HFFc6 (cell line): ENCODE data around the gene GRM4. TPM values are rescaled to one million over a fixed set of nuclear protein-coding genes. Genes with fewer than 3 reads are reported as not detected.
A peak's percentile ranks its signal among the peaks of the same experiment; 100 is the strongest.
"Not testable (repeated sequence)": the region's sequence is repeated elsewhere in the genome, so short reads cannot be mapped to it uniquely, and the experiment has no call there.

Experiments used
- DNase-seq: peaks from one replicate; pipeline ENCODE4 v3.0.0-alpha.2; 2018
- H3K27ac Mint-ChIP-seq: 2 replicates; pipeline ENCODE4 v1.8.0; 2020; ENCODE audit warnings: mild to moderate bottlenecking, mixed read lengths
- H3K27me3 Mint-ChIP-seq: 2 replicates; pipeline ENCODE4 v1.8.0; 2021; ENCODE audit warnings: mild to moderate bottlenecking, moderate library complexity, mixed read lengths; ENCODE audit not compliant: insufficient read depth
- H3K36me3 Mint-ChIP-seq: 2 replicates; pipeline ENCODE4 v1.8.0; 2021; ENCODE audit warnings: low read depth, mixed read lengths
- H3K4me1 Mint-ChIP-seq: 2 replicates; pipeline ENCODE4 v1.8.0; 2020; ENCODE audit warnings: low read depth, mixed read lengths
- H3K4me3 Mint-ChIP-seq: 2 replicates; pipeline ENCODE4 v1.8.0; 2020; ENCODE audit warnings: mild to moderate bottlenecking, moderate library complexity, mixed read lengths
- H3K9me3 Mint-ChIP-seq: 2 replicates; pipeline ENCODE4 v1.8.0; 2020; ENCODE audit warnings: mild to moderate bottlenecking, mixed read lengths
- CTCF ChIP-seq: fragments of 200-600 bp; sonication (generic); IDR thresholded peaks from 2 replicates; pipeline ENCODE4 v1.5.0; 2021; ENCODE audit warnings: antibody characterized with exemption, mild to moderate bottlenecking
- long read RNA-seq: library from polyadenylated mRNA; unstranded; transcript quantifications from one replicate; pipeline ENCODE4 v2.0.0, GENCODE V29; 2019
- total RNA-seq, 6 experiments: library from RNA; stranded (reverse); fragmentation: NEBNext Ultra II Directional; extraction: Animal tissue kit (Norgen Biotek cat#: 25700); gene quantifications; 2 replicates in 1 of 6; 3 replicates in 5 of 6; pipeline ENCODE4 v1.2.3, GENCODE V29; 2021

Gene GRM4
- under 1 TPM in 2 of 6 experiments, not detected in 4; 0.12 to 0.14 TPM for total RNA-seq
- long read RNA-seq = 0 reads

- H3K27ac Mint-ChIP-seq = no peak within 1 kb of the TSS
- no peaks in the 10 kb centered on the region for H3K36me3 Mint-ChIP-seq
- no peaks in the 10 kb centered on the region for H3K9me3 Mint-ChIP-seq
- DNase-seq = no peak
- TF ChIP-seq CTCF = no peak
- peak within 1 kb of the TSS; percentile 54 for H3K4me3 Mint-ChIP-seq
- no peaks in the 10 kb centered on the region for H3K4me1 Mint-ChIP-seq
- peaks cover 28% of the 10 kb centered on the region for H3K27me3 Mint-ChIP-seq
Measured at GRCh38 chr6:34146021-34146782, at the start of gene GRM4. TSS of gene GRM4 (minus strand) at chr6:34146087. CDS start at chr6:34133496, 12,591 bp downstream.

- DNase-seq = no peak
- peak; percentile 41 for TF ChIP-seq CTCF
- no peaks in the 10 kb centered on the region for H3K9me3 Mint-ChIP-seq
- H3K27ac Mint-ChIP-seq = no peak overlapping the region
- no peak overlapping the region for H3K4me3 Mint-ChIP-seq
- no peaks in the 10 kb centered on the region for H3K36me3 Mint-ChIP-seq
- no peaks in the 10 kb centered on the region; the same call in 1 of the 2 replicates for H3K27me3 Mint-ChIP-seq
- peaks cover 5% of the 10 kb centered on the region; the same call in 1 of the 2 replicates for H3K4me1 Mint-ChIP-seq
Measured at GRCh38 chr6:34194772-34195171, 48.9 kb upstream of the GRM4 start.

- H3K9me3 Mint-ChIP-seq = no peaks in the 10 kb centered on the region
Measured at GRCh38 chr6:34190504-34191122, 44.7 kb upstream of the GRM4 start.

GRCh38 chr6:34189806-34190503 is 44.1 kb upstream of the GRM4 start:
- Mint-ChIP-seq H3K27me3 (peaks cover 5% of the 10 kb centered on the region), H3K27ac (no peak overlapping the region), H3K36me3 (no peaks in the 10 kb centered on the region), H3K9me3 (no peaks in the 10 kb centered on the region), H3K4me1 (no peaks in the 10 kb centered on the region), H3K4me3 (no peak overlapping the region)
- no peak for TF ChIP-seq CTCF
- DNase-seq = no peak

More at GRCh38 chr6:34190504-34191122, 44.7 kb upstream of the GRM4 start:
- no peaks in the 10 kb centered on the region for H3K4me1 Mint-ChIP-seq
- no peak overlapping the region for H3K4me3 Mint-ChIP-seq
- no peak for DNase-seq
- H3K27ac Mint-ChIP-seq = no peak overlapping the region
- peaks cover 5% of the 10 kb centered on the region for H3K27me3 Mint-ChIP-seq
- H3K36me3 Mint-ChIP-seq = no peaks in the 10 kb centered on the region
- no peak for TF ChIP-seq CTCF

- not testable (repeated sequence) for DNase-seq, H3K4me1 Mint-ChIP-seq, H3K4me3 Mint-ChIP-seq, H3K27ac Mint-ChIP-seq, H3K27me3 Mint-ChIP-seq, H3K36me3 Mint-ChIP-seq
- peaks cover 15% of the 10 kb centered on the region for H3K9me3 Mint-ChIP-seq
Measured at GRCh38 chr6:34184726-34185125, 38.8 kb upstream of the GRM4 start.
